SJCRH30 (cell line): ENCODE results near the gene FKBP1B. TPM values are rescaled to one million over a fixed set of nuclear protein-coding genes. Genes with fewer than 3 reads are reported as not detected.

Experiments
- DNase-seq, 2 experiments: peaks; one replicate each; pipeline ENCODE4 v3.0.0-alpha.2; 2015 to 2020
- H3K27ac ChIP-seq: fragments of 250-450 bp; sonication (Bioruptor Pico); 2 replicates; pipeline ENCODE4 v1.5.1; 2020; ENCODE audit warnings: mild to moderate bottlenecking, moderate library complexity
- H3K27me3 ChIP-seq: fragments of 250-450 bp; sonication (Bioruptor Pico); 2 replicates; pipeline ENCODE4 v1.5.1; 2020; ENCODE audit warnings: mild to moderate bottlenecking, moderate library complexity
- H3K36me3 ChIP-seq: fragments of 250-450 bp; sonication (Bioruptor Pico); 2 replicates; pipeline ENCODE4 v1.5.1; 2020; ENCODE audit warnings: mild to moderate bottlenecking, moderate library complexity
- H3K4me1 ChIP-seq: fragments of 250-450 bp; sonication (Bioruptor Pico); 2 replicates; pipeline ENCODE4 v1.5.1; 2020; ENCODE audit warnings: mild to moderate bottlenecking, moderate library complexity
- H3K4me3 ChIP-seq: fragments of 250-450 bp; sonication (Bioruptor Pico); 2 replicates; pipeline ENCODE4 v1.5.1; 2020; ENCODE audit warnings: mild to moderate bottlenecking, moderate library complexity
- H3K9me3 ChIP-seq: fragments of 250-450 bp; sonication (Bioruptor Pico); replicated peaks from 2 replicates; pipeline ENCODE4 v1.5.1; 2020; ENCODE audit warnings: mild to moderate bottlenecking, moderate library complexity
- total RNA-seq: library from RNA; depleted of rRNA; stranded (reverse); fragments of >200 nt; shearing (Covaris generic); gene quantifications from 2 replicates; pipeline ENCODE4 v1.2.3, GENCODE V29; 2014

Gene FKBP1B
- total RNA-seq, 1 experiment from 2014 or later, result 47.2 TPM

- Histone ChIP-seq H3K27me3 (no peaks in the 10 kb centered on the region), H3K4me1 (no peaks in the 10 kb centered on the region; the same call in 1 of the 2 replicates), H3K9me3 (no peaks in the 10 kb centered on the region), H3K4me3 (no peak overlapping the region), H3K36me3 (peaks cover 50% of the 10 kb centered on the region), H3K27ac (no peak overlapping the region)
- DNase-seq, result no peak
Observed at GRCh38 chr2:24073816-24074215, 24.3 kb downstream of the FKBP1B start.

GRCh38 chr2:24075259-24075658 is 25.7 kb downstream of the FKBP1B start:
- no peaks in the 10 kb centered on the region for H3K27me3 ChIP-seq
- no peak for DNase-seq
- peaks cover 47% of the 10 kb centered on the region for H3K36me3 ChIP-seq
- H3K27ac ChIP-seq, result peak overlapping the region; percentile 56; the same call in 1 of the 2 replicates
- H3K4me1 ChIP-seq, result peaks cover 11% of the 10 kb centered on the region
- H3K4me3 ChIP-seq, result peak overlapping the region; percentile 71
- no peaks in the 10 kb centered on the region for H3K9me3 ChIP-seq

DNA sequence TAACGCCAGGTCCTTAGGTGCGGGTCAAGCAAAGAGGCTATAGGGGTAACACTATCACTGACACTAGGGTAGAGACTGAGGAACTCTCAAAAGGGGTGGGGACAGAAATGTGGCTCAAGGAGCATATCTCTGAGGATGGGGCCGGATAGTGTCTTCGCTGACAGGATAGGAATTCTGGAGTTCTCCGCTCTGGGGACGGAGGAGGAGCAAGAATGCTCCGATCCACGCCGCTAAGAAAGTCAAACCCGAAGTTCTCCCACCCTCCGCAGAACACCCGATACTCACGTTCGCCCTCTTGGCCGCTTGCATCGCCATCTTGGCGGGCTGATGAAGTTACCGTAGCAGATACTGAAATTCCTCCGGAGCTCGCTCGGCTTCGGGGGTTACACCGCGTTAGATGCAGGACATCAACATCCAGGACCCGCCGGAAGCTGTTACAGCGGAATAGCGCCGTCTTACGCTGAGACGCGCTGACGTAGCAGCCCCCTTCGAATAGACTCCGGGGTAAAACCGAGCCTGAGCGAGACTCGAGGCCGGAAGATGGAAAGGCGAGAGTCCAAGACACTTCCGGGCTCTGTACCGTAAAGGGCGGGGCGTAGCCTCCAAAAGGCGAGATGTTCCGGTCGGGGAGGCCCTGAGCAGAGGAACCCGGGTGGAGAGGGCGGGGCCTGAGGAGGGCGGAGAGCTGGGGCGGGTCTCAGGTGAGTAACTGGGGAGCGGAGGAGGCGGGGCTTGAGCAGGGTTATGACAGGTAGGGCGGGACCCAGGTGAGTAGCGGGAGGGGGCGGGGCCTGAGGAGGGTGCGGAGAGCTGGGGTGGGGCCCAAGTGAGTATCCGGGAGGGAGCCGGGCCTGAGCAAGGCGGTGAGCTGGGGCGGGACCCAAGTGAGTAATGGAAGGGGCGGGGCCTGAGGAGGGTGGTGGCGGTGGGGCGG is 26.6 kb downstream of the FKBP1B start, which contains the start of gene SF3B6:
Gene SF3B6, minus strand, starts transcription at position 412 of the 934 bp plus-strand sequence. Its CDS starts 97 bp downstream, at position 315.
- Histone ChIP-seq H3K36me3 (peaks cover 39% of the 10 kb centered on the region), H3K27me3 (no peaks in the 10 kb centered on the region), H3K27ac (peak within 1 kb of the TSS; percentile 56), H3K4me1 (peaks cover 16% of the 10 kb centered on the region), H3K9me3 (no peaks in the 10 kb centered on the region), H3K4me3 (peak within 1 kb of the TSS; percentile 71)
- DNase-seq, result peak; percentile 99

GRCh38 chr2:24076849-24077534 is 27.5 kb downstream of the FKBP1B start:
- H3K36me3 ChIP-seq, result peaks cover 35% of the 10 kb centered on the region
- no peak overlapping the region for H3K4me3 ChIP-seq
- H3K4me1 ChIP-seq, result peaks cover 24% of the 10 kb centered on the region
- DNase-seq, result no peak
- H3K27ac ChIP-seq, result no peak overlapping the region
- no peaks in the 10 kb centered on the region for H3K9me3 ChIP-seq
- no peaks in the 10 kb centered on the region for H3K27me3 ChIP-seq

DNA sequence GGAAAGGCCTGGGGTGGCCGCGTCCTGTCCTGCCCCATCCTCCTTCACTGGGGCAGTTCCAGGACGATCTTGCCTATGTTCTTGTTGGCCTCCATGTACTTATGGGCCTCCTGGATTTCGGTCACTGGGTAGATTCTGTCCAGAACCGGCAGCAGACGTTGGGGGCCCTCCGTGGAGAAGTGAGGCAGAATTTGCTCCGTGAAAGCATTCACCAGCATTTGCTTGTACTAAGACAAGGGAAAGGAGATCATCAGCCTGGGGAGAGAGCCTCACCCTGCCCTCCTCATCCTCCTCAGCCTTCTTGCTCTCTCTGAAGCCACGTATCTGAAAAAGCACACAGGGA is 28.0 kb downstream of the FKBP1B start:
- Histone ChIP-seq H3K4me1 (peaks cover 29% of the 10 kb centered on the region), H3K36me3 (peaks cover 36% of the 10 kb centered on the region), H3K9me3 (no peaks in the 10 kb centered on the region), H3K4me3 (no peak overlapping the region), H3K27me3 (no peaks in the 10 kb centered on the region), H3K27ac (no peak overlapping the region)
- no peak for DNase-seq

- Histone ChIP-seq H3K4me1 (peaks cover 33% of the 10 kb centered on the region), H3K36me3 (peaks cover 33% of the 10 kb centered on the region), H3K27ac (no peak overlapping the region), H3K27me3 (no peaks in the 10 kb centered on the region), H3K4me3 (no peak overlapping the region), H3K9me3 (no peaks in the 10 kb centered on the region)
- DNase-seq, result no peak
Observed at GRCh38 chr2:24077879-24078278, 28.3 kb downstream of the FKBP1B start.

DNA sequence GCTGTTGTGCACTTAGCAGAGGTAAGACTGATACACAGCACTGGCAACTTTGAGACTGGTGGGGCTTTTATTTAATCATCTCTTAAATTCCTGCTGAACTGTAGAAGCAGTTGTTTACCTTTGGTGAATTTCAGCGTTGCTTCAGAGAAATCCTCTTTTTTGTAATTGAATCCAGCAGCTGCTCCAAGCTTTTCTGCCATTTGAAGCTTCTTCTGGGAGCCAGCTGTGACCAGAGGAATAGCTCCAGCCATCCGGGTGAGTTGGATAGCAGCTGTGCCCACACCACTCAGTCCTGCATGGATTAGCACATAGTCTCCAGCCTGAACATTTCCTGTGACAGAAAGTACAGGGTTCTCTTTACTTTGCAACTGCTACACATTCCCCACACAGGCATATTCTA is 31.2 kb downstream of the FKBP1B start:
- peak overlapping the region; percentile 96 for H3K27ac ChIP-seq
- peaks cover 41% of the 10 kb centered on the region for H3K4me1 ChIP-seq
- H3K4me3 ChIP-seq, result no peak overlapping the region
- peak; percentile 98 to 99 for DNase-seq
- H3K36me3 ChIP-seq, result peaks cover 17% of the 10 kb centered on the region
- H3K27me3 ChIP-seq, result no peaks in the 10 kb centered on the region
- no peaks in the 10 kb centered on the region for H3K9me3 ChIP-seq

DNA sequence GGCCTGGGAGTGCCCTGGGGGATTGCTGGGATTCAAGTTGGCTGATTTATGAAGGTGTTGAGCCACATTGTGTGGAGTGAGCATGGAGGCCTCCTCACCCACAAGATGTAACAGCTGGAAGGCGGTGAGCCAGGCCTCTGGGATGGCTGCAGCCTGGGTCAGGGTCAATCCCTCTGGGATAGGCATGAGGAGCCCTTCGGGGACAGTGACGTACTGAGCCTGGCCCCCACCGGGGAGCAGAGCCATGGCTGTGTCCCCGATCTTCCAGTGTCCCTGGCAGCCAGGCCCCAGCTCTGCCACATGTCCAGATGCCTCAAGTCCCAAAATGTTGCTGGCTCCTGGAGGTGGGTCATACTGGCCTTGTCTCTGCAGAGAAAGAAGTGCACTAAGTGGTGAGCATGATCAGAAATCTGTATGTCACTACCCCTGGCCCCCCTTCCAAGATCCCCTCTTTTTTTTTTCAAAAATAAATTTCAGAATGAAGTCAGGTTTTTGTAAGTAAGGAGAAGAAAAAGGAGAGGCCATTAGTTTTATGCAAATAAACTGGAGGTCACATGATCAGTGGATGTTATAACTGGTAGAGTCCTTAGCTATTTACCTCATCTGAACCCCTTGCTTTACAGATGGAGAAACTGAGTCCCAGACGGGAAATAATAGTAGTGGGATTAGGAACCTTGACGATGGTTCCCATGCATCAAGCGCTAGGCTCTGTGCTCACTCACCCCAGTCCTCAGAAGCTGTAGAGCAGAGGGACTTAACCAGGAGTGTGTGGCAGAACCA is 33.4 kb downstream of the FKBP1B start:
- peak overlapping the region; percentile 96 for H3K27ac ChIP-seq
- H3K4me1 ChIP-seq, result peaks cover 41% of the 10 kb centered on the region
- H3K36me3 ChIP-seq, result peaks cover 17% of the 10 kb centered on the region
- no peaks in the 10 kb centered on the region for H3K9me3 ChIP-seq
- peak overlapping the region; percentile 73 for H3K4me3 ChIP-seq
- peak in 1 of 2 experiments; percentile 23 for DNase-seq
- no peaks in the 10 kb centered on the region for H3K27me3 ChIP-seq

DNA sequence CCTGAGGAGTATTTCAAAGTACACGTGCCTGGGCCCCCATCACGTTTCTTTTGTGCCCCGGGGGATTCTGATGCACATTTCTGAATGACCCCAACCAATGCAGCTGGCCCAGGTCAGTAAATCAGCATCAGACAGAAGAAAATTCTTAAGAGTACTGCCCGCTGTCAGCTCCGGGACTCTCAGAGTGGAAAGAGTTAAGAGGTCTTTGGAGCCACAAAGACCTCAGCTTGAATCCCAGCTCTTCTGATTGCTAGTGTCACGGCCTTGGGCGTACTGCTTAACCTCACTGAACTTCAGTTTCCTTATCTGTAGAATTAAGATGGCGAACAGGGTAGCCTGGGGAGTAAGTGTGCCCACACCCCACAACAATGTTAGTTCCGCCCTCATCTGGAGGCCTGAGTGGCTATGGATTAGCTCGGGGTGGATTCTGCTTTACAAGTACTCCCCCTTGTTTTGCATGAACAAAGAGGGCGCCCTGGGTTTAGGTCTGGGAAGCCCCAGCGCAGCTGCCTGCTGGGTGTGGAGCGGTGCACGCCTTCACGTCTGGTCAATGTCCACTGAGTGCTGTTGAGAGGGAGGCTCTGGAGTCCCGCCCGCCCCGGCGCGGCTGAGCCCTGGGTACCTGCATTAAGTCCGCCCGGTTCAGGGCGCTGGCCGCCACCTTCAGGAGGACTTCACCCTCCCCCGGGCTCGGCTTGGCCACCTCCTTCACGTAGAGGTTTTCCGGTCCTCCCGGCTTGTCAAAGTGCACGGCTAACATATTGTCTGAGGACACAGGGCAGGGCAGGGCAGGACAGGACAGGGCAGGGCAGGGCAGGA is 34.2 kb downstream of the FKBP1B start:
- Histone ChIP-seq H3K4me3 (peak overlapping the region; percentile 73), H3K36me3 (peaks cover 16% of the 10 kb centered on the region), H3K9me3 (no peaks in the 10 kb centered on the region), H3K4me1 (peaks cover 41% of the 10 kb centered on the region), H3K27me3 (no peaks in the 10 kb centered on the region), H3K27ac (peak overlapping the region; percentile 96)
- DNase-seq, result peak; percentile 99

GRCh38 chr2:24084386-24085199 is 35.1 kb downstream of the FKBP1B start, which contains the start of gene TP53I3:
Gene TP53I3 (minus strand): TSS chr2:24084834. CDS start chr2:24084326, 508 bp downstream.
- H3K4me1 ChIP-seq, result peaks cover 36% of the 10 kb centered on the region
- peaks cover 8% of the 10 kb centered on the region for H3K36me3 ChIP-seq
- H3K27me3 ChIP-seq, result no peaks in the 10 kb centered on the region
- H3K4me3 ChIP-seq, result peak within 1 kb of the TSS; percentile 73
- H3K9me3 ChIP-seq, result no peaks in the 10 kb centered on the region
- peak within 1 kb of the TSS; percentile 96 for H3K27ac ChIP-seq
- DNase-seq, result peak; percentile 96 to 97

DNA sequence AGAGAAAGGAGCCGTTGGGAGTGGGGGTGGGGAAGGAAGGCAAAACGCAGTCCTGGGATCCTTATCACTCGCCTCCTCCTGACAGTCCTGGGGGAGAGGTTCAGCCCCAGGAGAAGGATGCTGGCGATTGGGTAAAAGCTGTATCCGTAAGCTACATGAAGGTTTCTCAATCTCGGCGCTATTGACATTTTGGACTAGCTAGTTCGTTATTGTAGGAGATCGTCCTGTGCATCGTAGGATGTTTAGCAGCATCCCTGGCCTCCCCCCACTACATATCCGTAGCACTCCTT is 35.6 kb downstream of the FKBP1B start:
- Histone ChIP-seq H3K27me3 (no peaks in the 10 kb centered on the region), H3K36me3 (peaks cover 6% of the 10 kb centered on the region), H3K4me1 (peaks cover 31% of the 10 kb centered on the region), H3K27ac (peak overlapping the region; percentile 96), H3K4me3 (peak overlapping the region; percentile 73), H3K9me3 (no peaks in the 10 kb centered on the region)
- DNase-seq, result no peak

GRCh38 chr2:24086241-24086640 is 36.7 kb downstream of the FKBP1B start:
- peaks cover 6% of the 10 kb centered on the region for H3K36me3 ChIP-seq
- H3K27me3 ChIP-seq, result no peaks in the 10 kb centered on the region
- DNase-seq, result no peak
- no peak overlapping the region for H3K27ac ChIP-seq
- no peak overlapping the region for H3K4me3 ChIP-seq
- no peaks in the 10 kb centered on the region for H3K9me3 ChIP-seq
- peaks cover 24% of the 10 kb centered on the region for H3K4me1 ChIP-seq

GRCh38 chr2:24087032-24087431 is 37.5 kb downstream of the FKBP1B start:
- no peak overlapping the region for H3K4me3 ChIP-seq
- H3K27ac ChIP-seq, result no peak overlapping the region
- no peaks in the 10 kb centered on the region for H3K27me3 ChIP-seq
- peaks cover 6% of the 10 kb centered on the region for H3K36me3 ChIP-seq
- peaks cover 16% of the 10 kb centered on the region for H3K4me1 ChIP-seq
- DNase-seq, result no peak
- no peaks in the 10 kb centered on the region for H3K9me3 ChIP-seq
